Frontal cortex (tissue), 4 donors: ENCODE data around the gene TRIM26. TPM values are rescaled to one million over a fixed set of nuclear protein-coding genes. Genes with fewer than 3 reads are reported as not detected.

Experiments
- DNase-seq, 2 donors: peaks; one replicate each; pipeline ENCODE4 v3.0.0; 2012; ENCODE audit warnings: low spot score in 2 of 2
- FAIRE-seq: peaks from 2 replicates; lab custom pipeline; 2012; peaks lifted over from hg19 to GRCh38; lab: Jason Lieb, UNC
- total RNA-seq: library from RNA; depleted of rRNA; stranded (reverse); fragments of >200 nt; gene quantifications from one replicate; pipeline ENCODE4 v1.2.3, GENCODE V29; 2014
- donor health status: control.
- donor health status: control.
- donor health status: control.

The TRIM26 gene
- total RNA-seq, 1 donor from 2014 or later, result 14.3 TPM

DNA sequence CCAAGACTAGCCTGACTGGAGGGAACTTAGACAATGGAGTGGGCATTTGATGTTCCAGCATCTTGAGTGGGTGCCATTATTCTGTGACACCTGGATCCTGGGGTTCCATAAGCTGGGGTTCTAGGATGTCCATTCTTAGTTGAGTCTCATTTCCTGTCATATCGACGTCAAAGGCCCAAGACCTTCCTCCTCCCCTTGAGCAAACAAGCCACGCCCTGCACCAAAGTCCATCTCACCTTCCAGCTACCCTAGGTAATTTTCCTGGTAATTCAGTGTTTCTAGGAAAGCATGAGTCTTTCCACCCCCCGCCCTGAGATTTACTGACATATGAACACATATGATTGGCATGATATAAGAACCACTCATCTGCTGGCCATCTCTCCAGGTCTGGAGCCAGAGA, 77.4 kb downstream of the TRIM26 start, which contains the start of gene TRIM40:
TSS of gene TRIM40 (plus strand) at position 384 of the 400 bp plus-strand sequence. CDS start 897 bp downstream, outside the sequence.
- FAIRE-seq (no peak), DNase-seq (no peak)

DNA sequence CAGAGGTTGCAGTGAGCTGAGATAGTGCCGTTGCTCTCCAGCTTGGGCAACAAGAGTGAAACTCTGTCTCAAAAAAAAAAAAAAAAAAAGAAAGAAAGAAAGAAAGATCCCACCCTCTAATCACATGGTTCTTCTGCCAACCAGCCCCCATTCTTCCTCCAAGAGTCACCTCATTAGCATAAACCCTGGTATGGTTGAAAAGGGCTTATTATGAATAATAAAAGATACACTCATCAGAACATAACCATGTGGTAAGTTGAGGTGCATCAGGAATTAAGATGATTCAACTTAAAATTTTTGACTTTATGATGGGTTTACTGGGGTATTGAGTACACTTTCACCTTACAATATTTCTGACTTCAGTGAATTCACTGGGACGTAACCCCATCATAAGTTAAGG, 78.1 kb downstream of the TRIM26 start:
- no peak for DNase-seq
- FAIRE-seq, result no peak

Other genes starting within 250 kb of the TRIM26 start
- 15.5 TPM for gene POLR1H, start 152.1 kb downstream of the TRIM26 start, total RNA-seq
- gene PPP1R11, start 146.2 kb downstream of the TRIM26 start, total RNA-seq, result 17.1 TPM
- gene RNF39, start 137.6 kb downstream of the TRIM26 start, total RNA-seq, result not detected
- not detected for gene TRIM31, start 100.3 kb downstream of the TRIM26 start, total RNA-seq
- not detected for gene TRIM40, start 77.3 kb downstream of the TRIM26 start, total RNA-seq
- under 0.01 TPM for gene TRIM10, start 52.2 kb downstream of the TRIM26 start, total RNA-seq
- not detected for gene TRIM15, start 49.9 kb downstream of the TRIM26 start, total RNA-seq
- gene TRIM39, start 113.5 kb upstream of the TRIM26 start, total RNA-seq, result 9.8 TPM
- 23.2 TPM for gene RPP21, start 131.8 kb upstream of the TRIM26 start, total RNA-seq